Urothelium cell line (cell line): ENCODE results near the gene GARIN3.
"Not testable (repeated sequence)": the region's sequence is repeated elsewhere in the genome, so short reads cannot be mapped to it uniquely, and the experiment has no call there.

Experiments used
- DNase-seq: peaks from one replicate; pipeline ENCODE4 v3.0.0; 2011; ENCODE audit warnings: low spot score, mixed read lengths
- FAIRE-seq: peaks from 2 replicates; lab custom pipeline; 2011; peaks lifted over from hg19 to GRCh38; lab: Jason Lieb, UNC

GARIN3 gene

DNA sequence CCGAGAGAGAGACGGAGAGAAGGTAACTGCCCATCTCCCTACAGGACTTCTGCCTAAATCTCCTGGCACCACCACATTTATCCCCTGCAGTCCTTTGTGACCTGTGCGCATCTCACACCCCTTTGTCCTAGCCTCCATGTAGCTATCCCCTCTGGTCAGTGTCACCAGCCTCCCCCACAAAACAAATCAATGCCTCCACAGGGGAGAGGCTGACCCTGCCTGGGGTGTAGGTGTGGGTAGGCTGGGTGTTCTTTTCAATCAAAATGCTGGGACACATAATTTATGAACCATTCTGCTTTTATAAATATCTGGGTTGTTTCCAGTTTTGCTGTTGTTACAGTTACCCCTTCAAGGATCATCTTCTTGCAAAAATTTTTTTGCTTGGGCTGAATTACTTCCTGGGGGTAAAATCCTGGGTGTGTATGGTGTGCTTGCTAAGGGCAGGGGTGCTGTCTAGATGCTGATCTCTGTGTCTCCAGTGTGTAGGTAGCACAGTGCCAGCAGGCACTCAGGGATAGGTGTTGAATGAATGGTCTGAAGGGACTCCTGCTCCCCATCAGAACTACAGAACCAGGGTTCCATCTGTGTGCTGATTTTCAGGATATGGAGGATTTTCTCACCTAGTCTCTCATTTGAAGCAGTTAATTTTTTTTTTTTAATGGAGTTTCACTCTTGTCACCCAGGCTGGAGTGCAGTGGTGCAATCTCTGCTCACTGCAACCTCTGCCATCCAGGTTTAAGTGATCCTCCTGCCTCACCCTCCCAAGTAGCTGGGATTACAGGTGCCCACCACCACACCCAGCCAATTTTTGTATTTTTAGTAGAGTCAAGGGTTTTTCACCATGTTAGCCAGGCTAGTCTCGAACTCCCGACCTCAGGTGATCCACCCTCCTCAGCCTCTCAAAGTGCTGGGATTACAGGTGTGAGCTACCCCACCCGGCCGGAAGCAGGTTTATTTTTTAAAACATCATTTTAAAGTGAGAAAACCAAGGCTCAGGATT lies at the start of gene GARIN3:
TSS of gene GARIN3 (minus strand) at position 51 of the 1,000 bp plus-strand sequence. CDS start 96 bp downstream, outside the sequence.
- FAIRE-seq: no peak
- no peak for DNase-seq

DNA sequence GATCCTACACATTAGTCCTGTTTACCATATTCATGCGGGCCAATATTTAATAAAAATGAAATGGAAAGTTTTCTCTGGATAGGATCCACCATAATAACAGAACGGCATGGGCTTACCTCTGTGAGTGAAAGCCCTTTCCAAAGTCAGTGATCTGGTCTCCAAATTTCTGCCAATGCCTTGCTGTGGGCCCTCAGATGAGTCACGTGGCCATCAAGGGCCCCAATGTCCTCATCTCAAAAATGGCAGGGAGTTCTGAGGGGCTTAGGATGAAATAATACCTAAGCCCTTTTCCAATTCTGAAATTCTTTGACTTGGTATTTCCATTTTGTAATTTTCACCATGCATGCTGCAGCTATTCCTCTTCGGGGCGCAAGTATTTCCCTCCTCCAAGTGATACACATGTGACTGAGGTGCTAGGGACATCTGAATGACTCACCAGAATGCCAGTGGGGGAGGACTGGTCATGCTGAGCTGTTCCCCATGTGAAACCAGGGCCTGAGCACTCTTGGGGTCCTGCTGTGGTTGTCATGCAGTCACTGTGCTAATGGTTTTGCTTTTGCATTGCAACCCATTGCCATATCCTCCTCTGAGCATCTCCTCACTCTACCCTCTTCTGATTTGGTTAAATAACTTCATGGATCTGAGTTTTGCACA lies 49.6 kb upstream of the GARIN3 start:
- FAIRE-seq: no peak
- DNase-seq: no peak

- no peak for FAIRE-seq
- no peak for DNase-seq
Observed at GRCh38 chr5:157214861-157215513, 48.9 kb upstream of the GARIN3 start.

- DNase-seq (no peak), FAIRE-seq (no peak)
Observed at GRCh38 chr5:157214415-157214814, 48.4 kb upstream of the GARIN3 start.

DNA sequence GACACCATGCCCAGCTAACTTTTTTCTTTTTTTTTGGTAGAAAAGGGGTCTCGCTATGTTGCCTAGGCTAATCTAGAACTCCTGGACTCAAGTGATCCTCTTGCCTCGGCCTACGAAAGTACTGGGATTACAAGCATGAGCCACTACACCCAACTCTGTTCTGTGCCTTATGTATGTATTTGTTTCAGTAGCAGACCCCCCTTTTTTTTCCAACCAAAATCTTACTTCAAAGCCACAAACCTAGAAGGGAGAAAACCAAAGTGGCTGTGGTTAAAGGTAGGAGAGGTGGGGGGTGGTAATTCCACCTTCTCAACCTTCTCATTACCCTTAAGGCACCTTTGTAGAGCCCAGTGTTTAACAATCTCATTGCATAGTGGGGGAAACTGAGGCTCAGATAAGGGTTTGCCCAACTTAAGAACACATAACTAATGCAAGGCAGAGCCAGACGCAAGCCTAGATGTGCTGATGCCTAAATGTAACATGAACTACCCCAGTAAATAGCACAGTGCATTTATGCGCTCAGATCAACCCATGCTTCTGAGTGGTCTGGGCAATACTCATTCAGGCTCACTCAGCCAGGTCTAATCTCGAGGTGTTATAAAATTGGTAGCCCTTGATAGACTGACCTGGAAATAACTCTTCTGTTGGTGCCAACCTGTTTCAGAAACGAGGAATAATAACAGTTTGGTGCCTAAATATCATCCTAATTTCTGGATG lies 47.6 kb upstream of the GARIN3 start:
- DNase-seq (no peak), FAIRE-seq (no peak)

DNA sequence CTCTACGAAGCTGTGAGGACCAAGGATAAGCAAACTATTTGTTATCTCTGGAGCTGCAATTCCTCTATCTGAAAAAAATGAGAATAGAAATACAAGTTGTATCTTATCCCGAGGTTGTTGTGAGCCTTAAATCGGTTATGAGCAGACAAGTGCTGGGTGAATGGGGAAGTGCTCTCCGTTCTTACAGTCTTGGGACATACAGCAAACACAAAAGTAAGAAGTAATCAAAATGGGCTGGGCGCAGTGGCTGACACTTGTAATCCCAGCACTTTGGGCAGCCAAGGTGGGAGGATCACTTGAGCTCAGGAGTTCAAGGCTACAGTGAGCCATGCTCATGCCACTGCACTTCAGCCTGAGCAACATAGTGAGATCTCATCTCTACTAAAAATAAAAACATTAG lies 46.2 kb upstream of the GARIN3 start:
- DNase-seq (no peak), FAIRE-seq (no peak)

GRCh38 chr5:157210652-157211051 lies 44.6 kb upstream of the GARIN3 start:
- DNase-seq, FAIRE-seq: not testable (repeated sequence)

- DNase-seq: no peak
- FAIRE-seq: no peak
Observed at GRCh38 chr5:157205708-157206107, 39.6 kb upstream of the GARIN3 start.

DNA sequence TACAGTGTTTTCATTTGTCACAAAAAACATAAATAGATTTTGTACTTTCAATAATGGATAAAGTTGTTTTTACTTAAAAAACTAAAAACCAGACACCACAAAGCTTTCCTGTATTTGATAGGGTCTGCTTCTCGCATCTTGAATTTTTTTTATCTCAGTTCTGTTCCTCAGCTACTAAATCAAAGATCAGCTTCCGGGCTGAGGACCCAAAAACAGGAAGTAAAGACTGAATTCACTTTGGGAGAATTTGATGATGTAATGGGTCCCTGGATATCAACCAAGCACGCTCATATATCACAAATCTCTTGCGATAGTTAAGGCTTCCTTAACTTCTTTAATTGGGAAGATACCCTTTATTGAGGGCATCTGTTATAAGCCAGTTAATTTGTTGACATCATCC lies 38.7 kb upstream of the GARIN3 start:
- no peak for DNase-seq
- no peak for FAIRE-seq

- FAIRE-seq: no peak
- DNase-seq: no peak
Observed at GRCh38 chr5:157203417-157203816, 37.4 kb upstream of the GARIN3 start.

GRCh38 chr5:157201857-157202256 lies 35.8 kb upstream of the GARIN3 start:
- FAIRE-seq (no peak), DNase-seq (no peak)

DNA sequence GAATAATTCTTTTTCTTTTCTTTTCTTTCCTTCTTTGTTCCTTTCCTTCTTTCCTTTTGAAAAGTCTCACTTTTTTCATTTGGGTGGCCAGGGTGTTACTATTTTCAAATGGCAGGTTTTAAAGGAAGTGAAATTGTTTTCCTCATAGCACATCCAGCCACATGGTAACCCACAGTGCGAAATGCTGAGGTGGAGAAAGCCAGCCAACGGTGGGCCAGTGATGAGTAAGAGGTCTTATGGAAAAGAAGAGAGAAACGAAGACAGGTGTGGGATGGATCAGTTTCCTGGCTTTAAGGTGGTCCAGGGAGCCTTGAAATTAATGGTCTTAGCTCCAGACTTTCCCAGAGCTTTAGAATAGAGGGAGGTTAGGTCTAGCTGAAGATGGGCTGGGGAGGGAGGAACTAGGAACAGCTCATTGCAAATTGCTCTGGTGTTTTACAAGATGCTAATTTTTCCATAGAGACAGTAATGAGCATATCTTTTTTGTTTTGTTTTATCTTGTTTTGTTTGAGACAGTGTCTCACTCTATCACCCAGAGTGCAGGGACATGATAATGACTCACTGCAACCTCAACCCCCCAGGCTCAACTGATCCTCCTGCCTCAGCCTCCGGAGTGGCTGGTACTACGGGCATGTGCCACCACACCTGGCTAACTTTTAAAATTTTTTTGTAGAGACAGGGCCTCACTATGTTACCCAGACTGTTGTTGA lies 32.4 kb upstream of the GARIN3 start:
- DNase-seq: no peak

GRCh38 chr5:157197086-157197485 lies 31.0 kb upstream of the GARIN3 start:
- FAIRE-seq: no peak
- DNase-seq: no peak

More for the DNA sequence above, 32.4 kb upstream of the GARIN3 start:
- no peak for FAIRE-seq

DNA sequence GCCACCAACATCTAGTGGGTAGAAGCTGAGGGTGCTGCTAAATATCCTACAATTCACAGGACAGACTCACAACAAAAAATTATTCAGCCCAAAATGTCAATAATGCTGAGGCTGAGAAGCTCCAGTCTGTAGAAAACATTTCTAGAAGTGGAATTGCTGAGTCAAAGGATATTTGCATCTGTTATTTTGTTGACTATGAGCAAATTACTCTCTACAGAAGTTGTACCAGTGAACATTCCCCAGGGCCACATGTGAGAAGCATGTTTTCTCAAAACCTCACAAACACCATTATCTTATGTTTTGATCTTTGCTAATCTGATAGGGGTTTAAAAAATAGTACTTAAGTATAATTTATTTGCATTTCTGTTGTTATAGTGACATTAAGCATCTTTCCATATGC lies 30.0 kb upstream of the GARIN3 start:
- FAIRE-seq: no peak
- DNase-seq: no peak

DNA sequence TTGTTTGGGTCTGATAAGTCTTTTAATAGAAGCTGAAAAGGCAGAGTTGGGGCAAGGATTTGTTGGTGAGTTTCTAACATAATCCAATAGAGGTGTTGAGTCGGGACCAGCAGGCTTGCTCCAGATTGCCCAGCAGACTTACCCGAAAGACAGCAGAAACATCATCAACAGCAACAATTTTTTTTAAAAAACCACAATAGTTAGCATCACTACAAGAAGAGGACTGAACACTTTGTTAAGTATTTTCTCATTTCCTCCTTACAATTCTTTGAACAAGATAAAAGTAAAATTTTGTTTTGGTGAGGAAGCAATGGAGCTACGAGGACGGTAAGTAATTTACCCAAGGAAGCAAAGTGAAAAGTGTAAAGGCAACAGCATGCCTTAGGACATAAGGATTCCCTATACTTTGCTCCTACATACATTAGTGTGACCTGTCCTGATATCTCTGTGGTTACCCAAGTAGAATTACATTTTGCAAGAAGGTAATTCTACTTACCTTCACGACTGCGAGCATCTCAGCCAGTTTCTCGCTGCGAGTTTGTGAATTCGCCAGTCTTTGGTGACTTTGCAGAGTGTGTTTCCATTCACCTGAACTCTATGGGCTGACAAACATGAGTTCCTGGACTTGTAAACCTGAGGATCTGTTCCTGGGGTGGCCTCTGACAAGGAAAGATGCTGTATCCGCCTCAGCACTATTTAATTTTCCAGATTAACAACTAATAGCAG lies 27.8 kb upstream of the GARIN3 start:
- FAIRE-seq (no peak), DNase-seq (no peak)

DNA sequence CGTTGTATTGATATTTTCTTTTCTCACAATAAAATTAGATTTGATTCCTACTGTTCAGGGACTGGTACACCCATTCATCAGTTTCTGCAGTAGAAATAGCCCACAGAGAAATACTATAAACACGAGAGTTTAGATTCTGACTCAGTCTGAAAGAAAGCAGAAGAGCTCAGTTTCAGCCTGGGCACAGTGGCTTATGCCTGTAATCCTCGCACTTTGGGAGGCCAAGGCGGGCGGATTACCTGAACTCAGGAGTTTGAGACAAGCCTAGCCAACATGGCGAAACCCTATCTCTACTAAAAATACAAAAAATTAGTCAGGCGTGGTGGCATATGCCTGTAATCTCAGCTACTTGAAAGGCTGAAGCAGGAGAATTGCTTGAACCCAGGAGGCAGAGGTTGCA lies 23.2 kb upstream of the GARIN3 start:
- FAIRE-seq (no peak), DNase-seq (no peak)

- DNase-seq (no peak), FAIRE-seq (no peak)
Observed at GRCh38 chr5:157188270-157188669, 22.2 kb upstream of the GARIN3 start.

- peak; percentile 32 for FAIRE-seq
- no peak for DNase-seq
Observed at GRCh38 chr5:157187046-157187754, 21.1 kb upstream of the GARIN3 start.
